GM18499 (cell line): ENCODE results near the gene AFF1.
"Not testable (repeated sequence)": the region's sequence is repeated elsewhere in the genome, so short reads cannot be mapped to it uniquely, and the experiment has no call there.

Experiments
- ATAC-seq: cut with Tn5 transposase; IDR thresholded peaks from one replicate; pipeline ENCODE4 v1.9.1; 2021; ENCODE audit warnings: moderate number of reproducible peaks; ENCODE audit not compliant: insufficient read depth, unreplicated experiment

Gene AFF1

DNA sequence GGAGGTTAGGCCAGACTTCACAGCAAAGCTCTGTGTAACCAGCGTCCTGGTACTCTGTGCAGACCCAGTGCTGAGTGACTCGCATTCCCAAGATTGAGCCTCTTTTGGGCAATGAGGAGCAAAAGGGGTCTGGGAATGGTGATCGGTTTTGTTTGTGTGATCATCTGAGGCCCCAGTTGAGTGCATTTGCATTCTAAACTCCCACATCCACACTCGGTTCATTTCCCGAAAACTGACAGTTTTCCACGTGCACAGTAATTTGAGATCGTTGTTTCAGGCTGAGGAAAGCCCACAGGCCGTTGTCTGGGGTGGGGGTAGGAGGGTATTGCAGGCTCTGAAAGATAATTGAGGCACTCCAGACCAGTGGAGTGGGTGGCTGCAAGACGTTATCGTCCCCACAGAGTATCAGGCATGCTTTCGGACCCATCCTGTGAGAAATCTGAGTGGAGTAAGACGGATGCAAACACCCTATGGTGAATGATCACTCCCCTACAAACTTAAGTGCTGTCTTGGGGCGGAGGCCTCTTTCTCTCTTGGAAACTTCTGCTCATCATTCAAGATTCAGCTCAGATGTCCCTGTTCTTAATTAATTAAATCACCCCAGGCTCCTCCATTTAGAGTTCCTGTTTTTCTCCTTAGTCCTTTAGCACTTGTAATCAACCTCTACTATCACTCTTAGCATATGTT, 96.1 kb downstream of the AFF1 start:
- no peak for ATAC-seq

DNA sequence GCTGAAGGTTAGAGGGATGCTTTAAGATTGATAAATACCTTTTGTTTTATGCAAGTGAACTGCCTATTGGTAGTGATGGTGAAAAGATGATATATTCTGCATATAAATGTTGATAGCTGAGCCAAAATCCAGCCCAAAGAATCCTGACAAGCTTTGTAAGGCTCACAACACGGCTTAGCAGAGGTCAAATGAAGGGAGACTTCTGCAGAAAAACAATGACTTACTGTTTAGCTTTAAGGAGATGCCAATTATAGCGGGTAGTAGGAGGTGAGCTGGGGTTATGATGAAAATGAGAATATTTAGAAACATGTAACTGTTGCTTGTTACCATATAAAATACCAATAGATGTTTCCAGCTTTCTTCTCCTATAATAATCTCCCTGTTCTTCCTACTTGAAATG, 97.1 kb downstream of the AFF1 start:
- ATAC-seq, result no peak

DNA sequence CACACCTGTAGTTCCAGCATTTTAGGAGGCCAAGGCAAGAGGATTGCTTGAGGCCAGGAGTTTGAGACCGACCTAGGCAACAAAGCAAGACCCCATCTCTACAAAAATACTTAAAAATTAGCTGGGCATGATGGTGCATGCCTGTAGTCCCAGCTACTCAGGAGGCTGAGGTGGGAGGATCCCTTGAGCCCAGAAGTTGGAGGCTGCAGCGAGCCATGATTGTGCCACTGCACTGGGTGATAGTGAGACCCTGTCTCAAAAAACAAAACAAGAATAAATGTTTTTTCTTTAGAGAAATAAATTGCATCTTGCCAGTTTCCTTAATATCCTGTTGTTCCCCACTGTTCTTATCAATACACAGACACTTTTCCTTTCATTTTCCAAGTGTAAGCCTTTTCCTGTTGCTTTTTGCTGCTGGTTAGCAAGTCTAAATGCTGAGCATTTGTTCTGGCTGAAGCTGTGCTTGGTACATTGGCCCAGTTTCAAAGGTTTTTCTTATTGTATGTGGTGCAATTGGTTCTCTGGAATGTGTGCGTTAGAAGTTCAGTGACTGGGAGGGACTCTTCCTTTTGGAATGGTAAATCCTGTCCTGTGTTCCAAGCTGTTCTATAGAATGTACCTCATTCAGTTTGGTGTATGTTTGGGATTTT, 98.2 kb downstream of the AFF1 start:
- no peak for ATAC-seq

DNA sequence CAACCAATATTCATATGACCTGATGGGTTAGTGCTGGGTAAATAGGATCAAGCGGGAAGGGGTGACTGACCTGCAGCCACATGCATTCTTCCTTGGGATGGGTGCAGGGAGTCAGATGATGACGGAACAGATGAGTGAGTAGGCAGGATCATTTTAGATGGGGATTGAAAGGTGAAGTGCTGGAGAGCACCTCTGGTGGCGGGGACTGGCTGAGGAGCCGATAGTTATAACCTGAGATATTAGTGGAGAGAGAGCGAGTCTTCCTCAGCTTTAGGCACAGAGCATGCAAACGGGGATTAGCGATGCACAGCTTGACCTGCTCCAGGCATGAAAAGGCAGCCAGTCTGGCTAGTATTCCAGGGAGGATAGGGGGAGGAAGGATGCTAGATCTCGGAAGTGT, 99.1 kb downstream of the AFF1 start:
- no peak for ATAC-seq

DNA sequence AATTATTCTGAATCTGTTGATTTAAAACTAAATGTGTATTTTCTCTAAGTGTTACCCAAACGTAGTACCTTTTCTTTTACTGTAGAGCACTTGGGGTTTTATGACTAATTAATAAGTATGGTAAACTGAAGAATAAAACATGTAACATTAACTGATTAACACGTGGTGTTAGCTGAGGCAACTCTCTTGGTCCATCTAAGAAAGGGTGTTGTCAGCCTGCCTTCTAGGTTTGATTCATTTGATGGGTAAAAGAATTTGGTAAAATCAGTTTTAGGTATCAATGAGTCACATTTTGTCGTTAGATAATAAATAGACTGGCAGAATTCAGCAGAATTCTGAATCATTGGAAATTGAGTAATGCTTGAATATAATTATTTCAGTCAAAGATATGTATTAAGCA, 99.7 kb downstream of the AFF1 start:
- no peak for ATAC-seq

DNA sequence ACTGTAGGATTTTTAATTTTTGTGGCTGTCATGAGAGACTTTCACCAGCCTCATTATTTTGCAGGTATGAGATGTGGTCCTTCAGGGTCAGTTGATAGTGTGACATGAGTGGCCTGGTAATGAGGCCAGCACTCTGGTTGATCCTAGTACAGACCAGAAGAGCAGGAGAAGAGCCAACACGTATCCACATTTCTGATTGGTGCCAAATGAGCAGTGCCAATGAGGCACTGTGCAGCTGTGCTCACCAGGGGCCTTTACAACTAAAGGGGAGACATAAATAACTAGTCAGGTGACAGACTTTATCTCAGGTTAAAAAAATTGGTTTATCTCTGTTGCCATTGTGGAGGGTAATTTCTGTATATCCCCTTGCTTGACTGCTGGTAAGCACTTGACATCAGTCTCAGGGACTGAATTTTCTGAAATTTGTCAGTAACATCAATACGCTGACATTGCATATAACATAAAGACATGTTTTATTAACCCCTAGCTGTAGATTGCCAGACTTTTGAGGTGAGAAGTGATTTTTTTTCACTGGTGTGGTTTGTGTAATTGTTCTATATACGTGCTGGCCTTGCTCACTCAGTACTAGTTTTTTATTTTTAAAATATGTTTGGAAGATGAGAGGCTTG, 101.2 kb downstream of the AFF1 start:
- ATAC-seq, result no peak

DNA sequence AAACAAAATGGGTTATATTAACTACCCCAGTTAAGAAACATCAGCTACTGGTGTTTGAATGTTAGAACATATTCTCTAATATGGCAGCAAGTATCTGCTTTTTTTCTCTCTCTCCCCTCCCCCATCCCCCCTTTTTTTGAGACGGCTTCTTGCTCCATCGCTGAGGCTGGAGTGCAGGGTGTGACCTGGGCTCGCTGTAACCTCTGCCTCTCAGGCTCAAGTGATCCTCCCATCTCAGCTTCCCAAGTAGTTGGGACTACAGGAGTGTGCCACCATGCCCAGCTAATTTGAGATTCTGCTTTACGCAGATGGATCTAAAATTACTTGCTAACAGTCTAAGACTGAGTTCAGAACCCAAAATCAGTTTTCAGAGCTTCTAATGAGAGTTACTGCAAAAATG, 101.9 kb downstream of the AFF1 start:
- ATAC-seq, result no peak

DNA sequence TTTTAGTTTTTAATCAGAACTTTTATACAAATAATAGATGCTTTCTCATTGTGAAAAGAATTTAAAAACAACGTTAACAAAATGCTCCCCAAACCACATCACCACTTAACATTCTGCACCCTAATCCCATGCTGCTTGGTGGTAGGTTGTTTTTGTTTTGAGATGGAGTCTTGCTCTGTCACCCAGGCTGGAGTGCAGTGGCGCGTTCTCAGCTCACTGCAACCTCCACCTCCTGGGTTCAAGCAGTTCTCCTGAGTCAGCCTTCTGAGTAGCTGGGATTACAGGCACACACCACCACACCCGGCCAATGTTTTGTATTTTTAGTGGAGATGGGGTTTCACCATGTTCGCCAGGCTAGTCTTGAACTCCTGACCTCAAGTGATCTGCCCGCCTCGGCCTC, 102.4 kb downstream of the AFF1 start:
- ATAC-seq, result not testable (repeated sequence)

DNA sequence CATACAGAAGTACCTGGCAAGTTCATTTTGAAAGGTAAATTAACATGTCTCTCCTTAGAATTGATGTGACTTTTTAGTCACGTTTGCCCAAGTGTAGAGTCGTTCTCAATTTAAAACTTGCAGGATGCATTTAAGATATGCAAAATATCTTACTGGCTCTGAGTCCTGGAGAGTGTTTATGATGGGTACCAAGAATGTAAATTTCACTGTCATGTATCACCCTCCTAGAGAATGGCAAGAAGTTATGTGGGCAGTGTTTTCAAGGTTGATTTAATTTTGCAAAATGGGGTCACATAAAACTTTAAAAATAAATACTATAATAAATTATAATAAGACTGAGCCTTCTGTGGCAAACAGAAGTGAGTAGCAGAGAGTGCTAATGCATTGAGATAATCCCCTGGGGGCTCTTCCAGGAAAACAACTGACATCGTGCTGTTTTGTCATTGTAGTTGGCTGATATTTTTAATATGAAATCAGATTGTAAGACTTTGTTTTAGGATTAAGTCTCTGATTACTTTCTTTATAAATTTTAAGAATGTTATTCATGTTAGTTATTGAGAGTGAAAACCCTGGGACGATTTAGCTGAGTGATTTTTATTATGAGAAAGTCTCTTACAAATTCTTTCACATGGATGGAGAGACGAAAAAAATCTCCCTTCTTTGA, 103.0 kb downstream of the AFF1 start:
- ATAC-seq, result no peak

DNA sequence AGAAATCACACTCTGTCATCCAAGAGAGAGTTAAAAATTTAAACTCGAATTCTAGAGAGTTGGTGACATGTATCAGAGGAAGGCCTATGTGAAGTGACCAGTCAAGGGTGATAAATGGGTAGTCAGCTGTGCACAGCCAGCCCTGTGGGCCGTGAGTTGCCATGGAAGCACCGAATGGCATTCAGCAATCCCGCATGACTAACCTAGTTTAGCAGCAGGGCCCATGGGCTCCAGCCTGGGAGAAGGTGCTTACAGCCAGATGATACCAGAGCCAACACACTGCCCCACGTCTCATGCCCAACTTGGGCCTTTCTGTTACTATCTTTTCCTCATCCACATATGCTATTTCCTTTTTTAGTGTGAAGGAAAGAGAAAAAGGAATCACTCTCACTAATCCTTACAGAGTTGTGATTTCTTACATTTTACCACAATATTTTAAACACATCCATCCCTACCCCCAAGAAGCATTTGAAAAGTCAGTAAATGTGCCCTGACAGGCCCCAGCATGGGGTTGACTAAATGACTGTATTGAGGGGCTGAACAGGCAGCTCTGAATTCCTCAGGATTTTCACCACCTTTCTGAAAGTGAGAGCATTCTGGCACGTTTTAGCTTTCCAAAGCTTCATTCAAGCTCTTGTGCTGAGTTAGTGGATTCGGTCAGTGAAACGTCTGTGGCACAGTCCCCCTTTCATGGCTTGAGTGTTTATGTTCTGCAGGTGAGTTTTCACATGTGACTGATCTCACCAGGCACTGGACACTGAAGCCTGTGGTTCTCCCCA, 104.2 kb downstream of the AFF1 start:
- ATAC-seq, result no peak

DNA sequence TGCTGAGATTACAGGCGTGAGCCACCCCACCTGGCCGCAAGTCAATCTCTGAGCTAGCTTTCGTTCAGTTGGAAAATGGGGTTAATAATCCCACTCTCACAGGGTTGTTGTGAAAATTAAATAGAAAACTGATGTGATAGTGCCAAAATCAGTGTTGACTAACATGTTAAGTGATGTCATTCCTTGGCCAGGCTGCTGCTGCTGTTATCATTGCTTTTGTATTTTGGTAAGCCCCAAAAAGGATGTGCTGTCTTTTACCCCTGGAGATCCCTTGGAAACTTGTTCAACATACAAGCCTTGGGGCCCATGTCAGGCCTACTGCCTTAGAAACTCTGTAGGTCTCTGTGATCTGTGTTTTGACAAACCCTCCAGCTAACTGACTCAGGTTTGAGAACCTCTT, 106.3 kb downstream of the AFF1 start:
- ATAC-seq, result no peak

DNA sequence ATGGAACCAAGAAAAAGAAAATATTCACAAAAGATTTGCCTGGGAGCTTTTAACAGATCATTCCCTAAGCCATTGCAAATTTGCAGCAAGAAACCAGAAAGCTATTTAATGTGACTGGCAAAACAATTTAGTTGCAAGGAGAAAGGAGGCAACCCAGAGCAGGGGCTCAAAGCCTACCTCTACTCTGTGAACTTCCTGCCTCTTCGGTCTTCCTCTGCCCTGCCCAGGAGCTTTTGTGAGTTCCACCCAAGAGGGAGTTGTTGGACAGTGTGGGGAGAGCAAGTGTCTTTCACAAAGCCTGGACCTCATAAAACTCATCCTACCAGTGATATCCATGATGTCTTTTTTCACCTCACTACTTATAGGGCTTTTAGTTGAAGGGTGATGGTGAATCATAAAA, 107.4 kb downstream of the AFF1 start:
- no peak for ATAC-seq

DNA sequence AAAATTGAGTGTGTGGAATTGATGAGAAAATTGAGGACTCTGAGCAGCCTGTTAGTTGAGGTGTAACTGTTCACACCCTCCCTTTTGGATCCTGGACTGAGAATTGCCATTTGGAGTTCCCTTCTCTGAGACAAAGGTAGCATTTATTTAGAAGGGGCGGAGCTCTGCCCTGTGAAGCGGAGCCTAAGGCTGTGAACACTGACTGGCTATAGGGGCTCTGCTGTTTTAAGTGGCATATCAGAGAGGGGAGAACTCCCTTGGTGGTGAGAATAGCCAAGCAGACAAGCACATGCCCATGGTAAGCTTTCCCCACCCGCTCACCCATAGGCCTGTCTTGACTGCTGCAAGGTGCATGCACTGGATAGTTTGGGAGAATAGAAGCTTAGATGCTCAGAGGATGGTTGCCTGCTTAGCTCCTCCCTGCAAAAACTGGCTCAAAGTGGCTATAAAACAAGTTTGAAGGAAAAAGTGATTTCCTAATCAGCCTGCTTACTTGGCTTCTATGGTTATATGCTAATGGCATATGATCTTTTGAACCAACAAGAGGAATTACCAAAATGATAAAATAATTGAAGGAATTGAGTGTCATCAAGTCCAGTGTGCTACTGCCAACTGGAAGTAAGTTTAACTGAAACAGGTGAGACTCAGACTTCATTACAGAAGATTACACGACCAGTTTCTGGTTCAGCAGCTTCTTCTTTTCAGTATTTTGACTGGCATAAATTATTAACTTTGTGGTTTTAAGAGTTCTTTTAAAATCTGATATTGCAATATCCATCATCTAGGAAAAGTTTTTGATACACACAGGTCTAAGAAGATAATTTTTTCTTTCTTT, 108.4 kb downstream of the AFF1 start:
- ATAC-seq, result no peak

DNA sequence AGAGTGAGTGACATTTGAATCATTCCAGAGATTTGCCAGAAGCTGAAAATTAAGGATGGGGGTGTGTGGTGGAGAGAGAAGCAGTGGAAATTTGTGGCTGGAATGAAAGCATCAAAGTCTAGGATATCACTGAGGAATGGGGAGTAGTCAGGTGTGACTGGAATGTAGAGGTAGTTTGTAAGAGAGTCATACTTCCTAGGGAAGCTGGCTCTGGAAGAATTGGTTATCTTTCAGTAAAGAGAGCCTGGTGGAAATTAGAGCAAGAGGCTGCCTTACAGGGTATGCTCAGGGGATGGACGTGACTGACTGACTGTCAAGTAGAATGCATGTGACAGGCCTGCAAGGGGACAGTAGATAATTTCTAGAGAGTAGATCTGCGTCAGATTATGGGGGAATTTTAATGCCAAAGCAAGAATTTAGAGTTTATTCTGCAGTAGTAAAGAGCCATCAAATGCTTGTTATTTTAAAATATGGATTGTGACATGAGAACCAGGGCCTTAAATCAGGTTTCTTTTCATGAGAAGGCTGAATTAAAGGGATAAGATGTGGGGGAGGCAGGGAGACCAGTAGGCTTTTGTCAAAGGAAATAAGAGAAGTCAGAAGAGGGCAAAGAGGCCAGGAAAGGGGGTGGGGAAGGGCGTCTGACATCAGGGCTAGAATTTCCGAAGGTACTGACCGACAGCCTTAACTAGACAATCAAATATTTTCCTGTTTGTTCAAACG, 109.9 kb downstream of the AFF1 start:
- ATAC-seq, result no peak

DNA sequence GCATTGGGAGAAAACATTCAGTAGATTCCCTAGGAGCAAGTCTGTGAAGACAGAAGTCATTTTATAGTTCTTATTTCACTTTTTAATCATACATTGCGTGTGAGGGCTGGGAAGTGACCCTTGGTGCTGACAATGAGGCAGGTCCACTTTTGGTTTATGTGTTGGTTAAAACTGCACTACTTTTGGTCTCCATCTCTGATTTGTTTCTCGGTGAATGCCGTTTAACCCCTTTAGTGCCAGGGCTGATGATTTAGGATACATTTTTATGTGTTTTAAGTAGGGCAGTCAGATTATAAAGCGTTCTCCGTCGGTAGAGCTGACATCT, 110.4 kb downstream of the AFF1 start:
- no peak for ATAC-seq

DNA sequence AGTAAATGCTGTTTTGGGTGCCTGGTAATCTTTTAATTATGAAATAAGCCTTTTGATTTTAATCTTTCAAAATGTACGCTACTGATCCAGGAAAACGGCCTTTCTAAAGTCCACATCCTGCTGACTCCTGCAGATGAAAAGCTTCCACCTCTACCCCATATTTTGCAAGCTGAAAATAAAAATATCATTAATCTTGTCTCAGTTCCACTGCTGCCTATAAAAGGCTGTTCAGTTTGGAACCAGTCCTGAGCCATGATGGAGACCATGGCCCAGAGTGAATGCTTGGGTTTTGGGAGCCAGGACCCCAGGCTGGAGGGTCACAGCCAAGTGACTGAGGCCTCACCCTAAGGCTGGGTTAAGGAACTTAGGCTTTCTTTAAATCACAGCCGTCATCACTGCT, 110.8 kb downstream of the AFF1 start:
- ATAC-seq, result no peak

DNA sequence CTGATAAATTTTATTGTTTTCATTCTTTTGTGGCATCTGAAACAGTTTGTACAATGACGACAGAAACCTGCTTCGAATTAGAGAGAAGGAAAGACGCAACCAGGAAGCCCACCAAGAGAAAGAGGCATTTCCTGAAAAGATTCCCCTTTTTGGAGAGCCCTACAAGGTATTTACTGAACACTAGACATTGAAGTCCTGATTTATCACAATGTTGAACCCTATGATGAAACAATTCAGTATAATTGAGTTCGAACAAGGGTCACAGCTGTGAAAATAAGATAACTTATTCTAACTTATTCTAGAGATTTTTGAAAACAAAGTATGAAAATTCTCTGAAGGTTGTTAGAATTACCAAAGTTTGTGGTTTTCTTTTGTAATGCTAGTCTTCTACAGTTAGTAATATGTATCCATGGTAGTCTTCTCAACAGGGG, 111.3 kb downstream of the AFF1 start:
- no peak for ATAC-seq

DNA sequence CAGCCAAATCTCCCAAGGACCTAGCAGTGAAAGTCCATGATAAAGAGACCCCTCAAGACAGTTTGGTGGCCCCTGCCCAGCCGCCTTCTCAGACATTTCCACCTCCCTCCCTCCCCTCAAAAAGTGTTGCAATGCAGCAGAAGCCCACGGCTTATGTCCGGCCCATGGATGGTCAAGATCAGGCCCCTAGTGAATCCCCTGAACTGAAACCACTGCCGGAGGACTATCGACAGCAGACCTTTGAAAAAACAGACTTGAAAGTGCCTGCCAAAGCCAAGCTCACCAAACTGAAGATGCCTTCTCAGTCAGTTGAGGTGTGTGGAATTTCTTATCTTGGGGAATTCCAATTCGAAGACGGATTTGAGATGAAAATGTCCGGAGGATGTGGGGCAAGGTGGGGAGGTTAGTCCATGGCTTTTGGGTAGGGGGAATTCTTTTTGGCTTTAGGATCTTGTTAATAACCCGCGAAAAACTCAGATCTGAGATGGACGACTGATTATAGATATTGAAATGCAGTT, 112.5 kb downstream of the AFF1 start:
- ATAC-seq, result no peak

DNA sequence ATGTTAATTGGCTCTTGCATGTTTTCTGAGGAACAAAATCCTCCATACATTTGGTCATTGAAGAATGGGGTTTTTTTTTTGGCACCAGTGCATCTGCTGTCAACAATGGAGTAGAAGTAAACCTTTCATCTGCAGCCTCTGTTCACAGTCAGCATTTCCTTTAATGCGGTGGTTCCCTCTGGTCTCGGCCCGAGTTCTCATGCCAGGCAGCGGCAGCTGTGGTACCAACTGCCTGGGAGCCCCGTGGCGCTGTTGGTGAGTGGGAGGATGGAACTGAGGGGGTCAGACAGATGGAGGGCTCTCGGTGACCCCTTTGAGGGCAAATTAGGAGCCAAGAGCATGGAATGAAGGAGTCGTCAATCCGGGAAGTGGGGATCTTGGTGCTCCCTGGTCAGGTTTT, 114.7 kb downstream of the AFF1 start:
- no peak for ATAC-seq
